ENCODE measurements around the gene OR5C1.
"Not testable (repeated sequence)": the region's sequence is repeated elsewhere in the genome, so short reads cannot be mapped to it uniquely, and the experiment has no call there.

Gene OR5C1
- 0 reads per million in 4 donors for total RNA-seq

GRCh38 chr9:122788831-122789230, at the start of gene OR5C1:
Gene OR5C1, plus strand, starts transcription at chr9:122788933. Its CDS starts 0 bp downstream, at chr9:122788933.
- no peak for DNase-seq

- no peak for DNase-seq
Observed at GRCh38 chr9:122742003-122742402, 46.7 kb upstream of the OR5C1 start, which contains the start of gene OR1L6. Gene OR1L6, plus strand, starts transcription at chr9:122742303. Its CDS starts 7,545 bp downstream, at chr9:122749848.

GRCh38 chr9:122754825-122755224, 33.9 kb upstream of the OR5C1 start:
- no peak for DNase-seq

- DNase-seq = no peak
Observed at GRCh38 chr9:122767817-122768216, 20.9 kb upstream of the OR5C1 start.

GRCh38 chr9:122777052-122777451, 11.7 kb upstream of the OR5C1 start:
- no peak for DNase-seq

GRCh38 chr9:122777935-122778627, 10.7 kb upstream of the OR5C1 start:
- DNase-seq = no peak

- no peak for DNase-seq
Observed at GRCh38 chr9:122779181-122779580, 9.6 kb upstream of the OR5C1 start.

- no peak for DNase-seq
Observed at GRCh38 chr9:122780026-122780425, 8.7 kb upstream of the OR5C1 start.

GRCh38 chr9:122781671-122782070, 7.1 kb upstream of the OR5C1 start:
- no peak for DNase-seq

GRCh38 chr9:122785269-122785668, 3.5 kb upstream of the OR5C1 start:
- DNase-seq = no peak

- no peak for DNase-seq
Observed at GRCh38 chr9:122786338-122786737, 2.4 kb upstream of the OR5C1 start.

- DNase-seq = no peak
Observed at GRCh38 chr9:122789256-122790046, 718 bp downstream of the OR5C1 start.

- no peak for DNase-seq
Observed at GRCh38 chr9:122791872-122792669, 3.3 kb downstream of the OR5C1 start.

- DNase-seq = no peak
Observed at GRCh38 chr9:122797316-122798063, 8.8 kb downstream of the OR5C1 start.

GRCh38 chr9:122800066-122801060, 11.6 kb downstream of the OR5C1 start, which contains the start of gene OR1K1:
Gene OR1K1, plus strand, starts transcription at chr9:122800123. Its CDS starts 0 bp downstream, at chr9:122800123.
- DNase-seq = no peak

- DNase-seq = no peak
Observed at GRCh38 chr9:122806661-122807060, 17.9 kb downstream of the OR5C1 start.

GRCh38 chr9:122807271-122807900, 18.7 kb downstream of the OR5C1 start:
- peak in 1 of 5 donors; percentile 52 for DNase-seq

- DNase-seq = peak in 1 of 5 donors; percentile 18
Observed at GRCh38 chr9:122808141-122808540, 19.4 kb downstream of the OR5C1 start.

- DNase-seq = not testable (repeated sequence)
Observed at GRCh38 chr9:122809261-122809660, 20.5 kb downstream of the OR5C1 start.

- peak; percentile 25 to 71 (median 53) for DNase-seq
Observed at GRCh38 chr9:122810306-122810946, 21.7 kb downstream of the OR5C1 start.
